Measurements from ENCODE around the gene PLA2G10. TPM values are rescaled to one million over a fixed set of nuclear protein-coding genes. Genes with fewer than 3 reads are reported as not detected.
A peak's percentile ranks its signal among the peaks of the same experiment; 100 is the strongest.

Gene PLA2G10
- total and polyA plus RNA-seq, 9 of the 15 experiments (the other 6 are each of a cell fraction or from before 2014, with no cell fraction given), result not detected

DNA sequence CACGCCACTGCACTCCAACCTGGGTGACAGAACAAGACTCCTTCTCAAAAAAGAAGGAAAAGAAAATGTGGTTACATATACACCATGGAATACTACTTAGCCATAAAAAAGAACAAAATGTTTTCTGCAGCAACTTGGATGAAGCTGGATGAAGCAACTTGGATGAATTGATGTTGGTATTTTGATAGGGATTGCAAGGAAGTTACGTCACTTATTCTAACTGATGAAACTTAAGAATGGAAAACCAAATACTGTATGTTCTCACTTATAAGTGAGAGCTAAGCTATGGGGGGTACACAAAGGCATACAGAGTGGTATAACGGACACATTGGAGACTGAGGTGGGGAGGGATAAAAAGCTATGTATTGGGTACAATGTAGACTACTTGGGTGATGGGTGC, 17.5 kb downstream of the PLA2G10 start:
- CTCF ChIA-PET (ENCODE audit: low intra/inter-chr PET ratio), result no interaction called here
- Histone ChIP-seq H2AFZ (ENCODE audit: low read depth, low read length) (no peak overlapping the region), H4K20me1 (replicated peaks; ENCODE audit: control insufficient read depth, insufficient read depth, low read length) (no peaks in the 10 kb centered on the region), H3K36me3 (ENCODE audit: control insufficient read depth, insufficient read depth, low read length) (no peaks in the 10 kb centered on the region), H3K9me3 (replicated peaks; ENCODE audit: control insufficient read depth, insufficient read depth, low read depth, low read length) (no peaks in the 10 kb centered on the region), H3K9me1 (ENCODE audit: control insufficient read depth, insufficient read depth, low read length) (no peaks in the 10 kb centered on the region), H3K4me3 (no peak overlapping the region), H3K27ac (ENCODE audit: extremely low read depth, low read depth, low read length) (no peak overlapping the region), H3K9ac (ENCODE audit: insufficient read depth in 1 of 2, low read depth in 2 of 2, low read length in 2 of 2) (no peak overlapping the region), H3K4me2 (ENCODE audit: insufficient read depth, low read length) (no peak overlapping the region), H3K27me3 (ENCODE audit: control insufficient read depth in 2 of 2, insufficient read depth in 2 of 2, low read length in 2 of 2) (peaks cover 2 to 24% of the 10 kb centered on the region in 2 experiments; a peak in 3 of 5 replicates), H3K79me2 (ENCODE audit: control insufficient read depth, insufficient read depth, low read length) (no peaks in the 10 kb centered on the region), H3K4me1 (replicated peaks in 1 of 2; ENCODE audit: control insufficient read depth in 2 of 2, insufficient read depth in 2 of 2, low read length in 2 of 2) (no peaks in the 10 kb centered on the region; a peak in 1 of 5 replicates)
- POLR2A ChIA-PET, result no interaction called here
- DNase-seq (ENCODE audit: extremely low read depth in 1 of 4, low spot score in 3 of 4) (no peak), ATAC-seq (no peak), FAIRE-seq (no peak)
- intact Hi-C loops (cut with micrococcal nuclease), result no loop called here
- WGBS (ENCODE audit: insufficient coverage, low coverage, missing lambda C conversion rate), result 2% methylated on average over 3 of the region's 3 CpGs
- no TSS peak for BruUV-seq (replicated peaks)
- in situ Hi-C loops (cut with MboI), result no loop called here
- TF ChIP-seq, protein P1, sequence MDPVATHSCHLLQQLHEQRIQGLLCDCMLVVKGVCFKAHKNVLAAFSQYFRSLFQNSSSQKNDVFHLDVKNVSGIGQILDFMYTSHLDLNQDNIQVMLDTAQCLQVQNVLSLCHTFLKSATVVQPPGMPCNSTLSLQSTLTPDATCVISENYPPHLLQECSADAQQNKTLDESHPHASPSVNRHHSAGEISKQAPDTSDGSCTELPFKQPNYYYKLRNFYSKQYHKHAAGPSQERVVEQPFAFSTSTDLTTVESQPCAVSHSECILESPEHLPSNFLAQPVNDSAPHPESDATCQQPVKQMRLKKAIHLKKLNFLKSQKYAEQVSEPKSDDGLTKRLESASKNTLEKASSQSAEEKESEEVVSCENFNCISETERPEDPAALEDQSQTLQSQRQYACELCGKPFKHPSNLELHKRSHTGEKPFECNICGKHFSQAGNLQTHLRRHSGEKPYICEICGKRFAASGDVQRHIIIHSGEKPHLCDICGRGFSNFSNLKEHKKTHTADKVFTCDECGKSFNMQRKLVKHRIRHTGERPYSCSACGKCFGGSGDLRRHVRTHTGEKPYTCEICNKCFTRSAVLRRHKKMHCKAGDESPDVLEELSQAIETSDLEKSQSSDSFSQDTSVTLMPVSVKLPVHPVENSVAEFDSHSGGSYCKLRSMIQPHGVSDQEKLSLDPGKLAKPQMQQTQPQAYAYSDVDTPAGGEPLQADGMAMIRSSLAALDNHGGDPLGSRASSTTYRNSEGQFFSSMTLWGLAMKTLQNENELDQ (CRISPR knock-in tag; IDR thresholded peaks at IDR 0.05; ENCODE audit: borderline replicate concordance), result no peak
- TF ChIP-seq TRIM24 (IDR thresholded peaks at IDR 0.05) (peak in 1 of 2 experiments; percentile 61; a peak in 2 of 4 replicates), KDM5B (IDR thresholded peaks at IDR 0.05; ENCODE audit: insufficient replicate concordance, low read depth, low read length) (no peak), OTX1 (CRISPR knock-in tag; IDR thresholded peaks at IDR 0.05) (no peak), ZNF140 (CRISPR knock-in tag; IDR thresholded peaks at IDR 0.05) (no peak), MTA2 (IDR thresholded peaks at IDR 0.05; ENCODE audit: low read depth) (no peak), MYC (IDR thresholded peaks at IDR 0.05; ENCODE audit: low read depth, low read length) (no peak), MYC (CRISPR knock-in tag; IDR thresholded peaks at IDR 0.05; ENCODE audit: borderline replicate concordance, low read depth) (no peak), PHF21A (IDR thresholded peaks at IDR 0.05; ENCODE audit: borderline replicate concordance, low read depth) (no peak), ZNF124 (CRISPR knock-in tag; IDR thresholded peaks at IDR 0.05) (no peak), ZNF146 (CRISPR knock-in tag; IDR thresholded peaks at IDR 0.05; ENCODE audit: unreplicated experiment) (peak; percentile 41), ZNF347 (CRISPR knock-in tag; IDR thresholded peaks at IDR 0.05; ENCODE audit: low read depth) (no peak)
- TF ChIP-seq, protein P2, sequence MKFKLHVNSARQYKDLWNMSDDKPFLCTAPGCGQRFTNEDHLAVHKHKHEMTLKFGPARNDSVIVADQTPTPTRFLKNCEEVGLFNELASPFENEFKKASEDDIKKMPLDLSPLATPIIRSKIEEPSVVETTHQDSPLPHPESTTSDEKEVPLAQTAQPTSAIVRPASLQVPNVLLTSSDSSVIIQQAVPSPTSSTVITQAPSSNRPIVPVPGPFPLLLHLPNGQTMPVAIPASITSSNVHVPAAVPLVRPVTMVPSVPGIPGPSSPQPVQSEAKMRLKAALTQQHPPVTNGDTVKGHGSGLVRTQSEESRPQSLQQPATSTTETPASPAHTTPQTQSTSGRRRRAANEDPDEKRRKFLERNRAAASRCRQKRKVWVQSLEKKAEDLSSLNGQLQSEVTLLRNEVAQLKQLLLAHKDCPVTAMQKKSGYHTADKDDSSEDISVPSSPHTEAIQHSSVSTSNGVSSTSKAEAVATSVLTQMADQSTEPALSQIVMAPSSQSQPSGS (CRISPR knock-in tag; IDR thresholded peaks at IDR 0.05), result no peak
- TF ChIP-seq, protein P3, sequence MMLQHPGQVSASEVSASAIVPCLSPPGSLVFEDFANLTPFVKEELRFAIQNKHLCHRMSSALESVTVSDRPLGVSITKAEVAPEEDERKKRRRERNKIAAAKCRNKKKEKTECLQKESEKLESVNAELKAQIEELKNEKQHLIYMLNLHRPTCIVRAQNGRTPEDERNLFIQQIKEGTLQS (IDR thresholded peaks at IDR 0.05), result peak; percentile 34; the same call in 1 of the 2 replicates
- TF ChIP-seq, protein P3 (CRISPR knock-in tag; conservative IDR thresholded peaks at IDR 0.05), result no peak
- TF ChIP-seq, protein P4, sequence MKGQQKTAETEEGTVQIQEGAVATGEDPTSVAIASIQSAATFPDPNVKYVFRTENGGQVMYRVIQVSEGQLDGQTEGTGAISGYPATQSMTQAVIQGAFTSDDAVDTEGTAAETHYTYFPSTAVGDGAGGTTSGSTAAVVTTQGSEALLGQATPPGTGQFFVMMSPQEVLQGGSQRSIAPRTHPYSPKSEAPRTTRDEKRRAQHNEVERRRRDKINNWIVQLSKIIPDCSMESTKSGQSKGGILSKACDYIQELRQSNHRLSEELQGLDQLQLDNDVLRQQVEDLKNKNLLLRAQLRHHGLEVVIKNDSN (CRISPR knock-in tag; IDR thresholded peaks at IDR 0.05), result no peak
- TF ChIP-seq, protein P5, sequence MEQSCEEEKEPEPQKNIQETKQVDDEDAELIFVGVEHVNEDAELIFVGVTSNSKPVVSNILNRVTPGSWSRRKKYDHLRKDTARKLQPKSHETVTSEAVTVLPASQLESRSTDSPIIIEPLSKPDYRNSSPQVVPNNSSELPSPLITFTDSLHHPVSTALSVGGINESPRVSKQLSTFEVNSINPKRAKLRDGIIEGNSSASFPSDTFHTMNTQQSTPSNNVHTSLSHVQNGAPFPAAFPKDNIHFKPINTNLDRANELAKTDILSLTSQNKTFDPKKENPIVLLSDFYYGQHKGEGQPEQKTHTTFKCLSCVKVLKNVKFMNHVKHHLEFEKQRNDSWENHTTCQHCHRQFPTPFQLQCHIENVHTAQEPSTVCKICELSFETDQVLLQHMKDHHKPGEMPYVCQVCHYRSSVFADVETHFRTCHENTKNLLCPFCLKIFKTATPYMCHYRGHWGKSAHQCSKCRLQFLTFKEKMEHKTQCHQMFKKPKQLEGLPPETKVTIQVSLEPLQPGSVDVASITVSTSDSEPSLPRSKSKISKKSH (CRISPR knock-in tag; IDR thresholded peaks at IDR 0.05), result no peak
